HepG2 (cell line): ENCODE measurements around the gene GDE1. TPM values are rescaled to one million over a fixed set of nuclear protein-coding genes. Genes with fewer than 3 reads are reported as not detected.

Experiments
- ATAC-seq: fragments of 200-7000 bp; cut with Tn5 transposase; 3 replicates; pipeline ENCODE4 v1.9.1; 2020; ENCODE audit warnings: mild to moderate bottlenecking, moderate library complexity
- BruUV-seq: library from RNA; stranded (reverse); fragments of 400-500 nt; replicated peaks from 2 replicates; lab custom pipeline; 2021; lab: Mats Ljungman, UMichigan
- CTCF ChIA-PET: fragments of 300-600 bp; formaldehyde crosslinking; extraction: SDS; loops from one replicate; lab custom pipeline; 2021; ENCODE audit warnings: low total read pairs, inconsistent platforms, low intra/inter-chr PET ratio; lab: Yijun Ruan, JAX
- POLR2A ChIA-PET: fragments of 350-600 bp; sonication (Branson Sonifier 250); formaldehyde crosslinking; loops from one replicate; lab custom pipeline; 2020; ENCODE audit warnings: antibody characterized with exemption, inconsistent platforms; lab: Yijun Ruan, JAX
- DNase-seq: peaks from one replicate; pipeline ENCODE4 v3.0.0-alpha.2; 2015; ENCODE audit warnings: low spot score
- FAIRE-seq: peaks from 3 replicates; lab custom pipeline; 2011; peaks lifted over from hg19 to GRCh38; lab: Jason Lieb, UNC
- H2AFZ ChIP-seq: one replicate; pipeline ENCODE4 v1.6.1; 2011; ENCODE audit warnings: low read length, inconsistent platforms
- H3K27ac ChIP-seq: fragments of 300-600 bp; 3 replicates; pipeline ENCODE4 v1.8.0; 2011; ENCODE audit warnings: mixed run types, mild to moderate bottlenecking, mixed read lengths, low read length, inconsistent platforms; ENCODE audit not compliant: insufficient read depth; ENCODE audit errors: extremely low read length
- H3K27me3 ChIP-seq, 2 experiments: fragments of 200-600 bp in 1 of 2; 2 replicates in 1 of 2; 3 replicates in 1 of 2; pipeline versions ENCODE4 v1.6.0 to v1.8.0; 2011; ENCODE audit warnings: low read length in 2 of 2, mild to moderate bottlenecking in 2 of 2, moderate library complexity in 2 of 2, inconsistent platforms in 1 of 2; ENCODE audit not compliant: insufficient read depth in 2 of 2, control insufficient read depth in 1 of 2
- H3K36me3 ChIP-seq, 2 experiments: fragments of 200-600 bp in 1 of 2; replicated peaks in 1 of 2; 2 replicates in 1 of 2; 3 replicates in 1 of 2; pipeline versions ENCODE4 v1.5.1 to v1.8.0; 2011; ENCODE audit warnings: low read length in 2 of 2, inconsistent platforms in 1 of 2; ENCODE audit not compliant: insufficient read depth in 2 of 2, control insufficient read depth in 1 of 2
- H3K4me1 ChIP-seq: 2 replicates; pipeline ENCODE4 v1.5.1; 2012; ENCODE audit warnings: low read length, inconsistent platforms; ENCODE audit not compliant: insufficient read depth
- H3K4me2 ChIP-seq: 2 replicates; pipeline ENCODE4 v1.6.0; 2011; ENCODE audit warnings: low read depth, low read length, inconsistent platforms
- H3K4me3 ChIP-seq, 3 experiments: fragments of 200-600 bp in 1 of 3; sonication (generic), shearing (Covaris generic) in 1 of 3; replicated peaks in 1 of 3; 2 replicates each; pipeline ENCODE4 v1.5.1; 2011 to 2016; ENCODE audit warnings: low read length in 3 of 3, inconsistent platforms in 2 of 3, low read depth in 2 of 3, mild to moderate bottlenecking in 2 of 3, control low read depth in 1 of 3, mixed read lengths in 1 of 3; ENCODE audit not compliant: insufficient read depth in 1 of 3
- H3K79me2 ChIP-seq: one replicate; pipeline ENCODE4 v1.6.1; 2011; ENCODE audit warnings: low read length, inconsistent platforms; ENCODE audit not compliant: insufficient read depth
- H3K9ac ChIP-seq: 2 replicates; pipeline ENCODE4 v1.6.0; 2011; ENCODE audit warnings: mild to moderate bottlenecking, low read depth, low read length, inconsistent platforms; ENCODE audit not compliant: insufficient read depth
- H3K9me3 ChIP-seq: 2 replicates; pipeline ENCODE4 v1.5.1; 2012; ENCODE audit warnings: mild to moderate bottlenecking, low read length
- H4K20me1 ChIP-seq: 2 replicates; pipeline ENCODE4 v1.6.0; 2011; ENCODE audit warnings: inconsistent platforms, mild to moderate bottlenecking, low read length, moderate library complexity; ENCODE audit not compliant: insufficient read depth
- ARID3A ChIP-seq: IDR thresholded peaks from 2 replicates; pipeline ENCODE4 v1.6.1; 2012; ENCODE audit warnings: low read depth, low read length, improper control_type of control experiment
- MAFF ChIP-seq: IDR thresholded peaks from 2 replicates; pipeline ENCODE4 v1.6.1; 2011; ENCODE audit warnings: low read depth, low read length, improper control_type of control experiment
- MAFK ChIP-seq, 2 experiments: IDR thresholded peaks in 1 of 2; conservative IDR thresholded peaks in 1 of 2; 2 replicates each; pipeline ENCODE4 v1.6.1; 2011; ENCODE audit warnings: improper control_type of control experiment in 2 of 2, low read length in 2 of 2
- NFE2 ChIP-seq: sonication (generic); formaldehyde crosslinking; IDR thresholded peaks from 2 replicates; pipeline ENCODE4 v1.4.0; 2020; ENCODE audit warnings: missing genetic modification reagents
- ZNF329 ChIP-seq: sonication (generic); formaldehyde crosslinking; IDR thresholded peaks from 2 replicates; pipeline ENCODE4 v1.9.0; 2021; ENCODE audit warnings: low read depth, mild to moderate bottlenecking, missing genetic modification reagents
- ZNF629 ChIP-seq: sonication (generic); formaldehyde crosslinking; conservative IDR thresholded peaks from 2 replicates; pipeline ENCODE4 v1.5.0; 2020; ENCODE audit warnings: missing genetic modification reagents
- WGBS: methylation state at CpG from one replicate; pipeline ENCODE4 v1.1.6; 2017; ENCODE audit warnings: low lambda C conversion rate; 5-methylcytosine and 5-hydroxymethylcytosine counted together
- in situ Hi-C: cut with HindIII; loops from 2 replicates; pipeline ENCODE4 v1.10.0; 2017; ENCODE audit warnings: low pct_unique_long_range_greater_than_20kb; ENCODE audit not compliant: extremely low pct_ligation_motif_present
- intact Hi-C: fragments of 100-400 bp; cut with micrococcal nuclease; formaldehyde crosslinking; loops from one replicate; pipeline ENCODE4 v1.10.0; 2022; ENCODE audit not compliant: unreplicated experiment
- polyA plus RNA-seq, 8 experiments: library from polyadenylated mRNA; depleted of rRNA in 3 of 8; stranded (reverse) in 7 of 8; unstranded in 1 of 8; fragments of >200 nt; fragmentation: Illumina TruSeq in 4 of 8; extraction: Trizol in 4 of 8; gene quantifications; 2 replicates each; pipeline versions ENCODE4 v1.2.1 to v1.2.3, GENCODE V29; 2011 to 2016; ENCODE audit warnings: low read depth in 4 of 8, missing spikeins in 1 of 8, mixed read lengths in 1 of 8; ENCODE audit not compliant: insufficient read depth in 1 of 8
- total RNA-seq, 5 experiments: library from RNA; depleted of rRNA; stranded (reverse); fragments of >200 nt; fragmentation: Illumina TruSeq; extraction: Trizol; gene quantifications; 2 replicates each; pipeline ENCODE4 v1.2.3, GENCODE V29; 2016; ENCODE audit warnings: low read depth in 1 of 5
- TF ChIP-seq, protein P1 (sequence below): sonication (generic); formaldehyde crosslinking; IDR thresholded peaks from 2 replicates; pipeline ENCODE4 v1.4.0; 2020; ENCODE audit warnings: missing genetic modification reagents

Gene GDE1
- total and polyA plus RNA-seq, 2 of the 13 experiments (the other 11 are each of a cell fraction or from before 2014, with no cell fraction given) = 35.9 to 59.0 TPM

DNA sequence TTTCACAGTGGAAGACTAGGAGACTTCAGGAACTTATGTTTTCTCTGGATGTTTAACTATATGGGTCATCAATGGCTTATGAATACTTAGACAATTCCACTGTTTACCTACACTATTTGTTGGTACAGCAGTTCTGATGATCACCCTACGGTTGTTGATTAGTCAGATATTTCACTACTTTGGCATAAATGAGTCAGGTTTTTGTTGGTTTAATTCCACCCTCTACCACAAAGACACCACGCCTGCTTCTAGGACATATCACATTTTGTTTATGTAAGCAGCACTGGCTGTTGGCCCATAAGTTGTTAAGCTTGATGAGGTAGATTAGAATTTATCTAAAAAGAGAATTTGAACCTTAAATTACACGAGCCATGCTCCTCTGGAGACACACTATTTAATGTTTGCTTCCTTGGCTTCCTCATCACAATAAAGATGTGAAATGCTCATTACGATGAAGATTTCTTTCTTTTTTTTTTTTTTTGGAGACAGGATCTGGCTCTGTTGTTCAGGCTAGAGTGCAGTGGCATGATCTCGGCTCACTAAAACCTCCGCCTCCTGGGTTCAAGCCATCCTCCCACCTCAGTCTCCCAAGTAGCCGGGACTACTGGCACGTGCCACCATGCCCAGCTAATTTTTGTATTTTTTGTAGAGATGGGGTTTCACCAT lies 4.3 kb downstream of the GDE1 start:
- no peak for FAIRE-seq
- Histone ChIP-seq H4K20me1 (no peaks in the 10 kb centered on the region), H3K27ac (no peak overlapping the region), H3K79me2 (peaks cover 17% of the 10 kb centered on the region), H3K4me3 (no peak overlapping the region), H3K4me1 (peaks cover 57% of the 10 kb centered on the region), H3K9ac (no peak overlapping the region), H2AFZ (no peak overlapping the region), H3K27me3 (no peaks in the 10 kb centered on the region; a peak in 1 of 5 replicates), H3K36me3 (peaks cover 6 to 27% of the 10 kb centered on the region in 2 experiments), H3K4me2 (no peak overlapping the region), H3K9me3 (no peaks in the 10 kb centered on the region)
- CTCF ChIA-PET = no interaction called here
- POLR2A ChIA-PET = no interaction called here
- DNase-seq = no peak
- WGBS = 93% methylated on average over 8 of the region's 8 CpGs
- intact Hi-C loops = no loop called here
- in situ Hi-C loops = no loop called here
- TF ChIP-seq ZNF329 (no peak), MAFF (peak; percentile 57), MAFK (conservative IDR thresholded peaks at IDR 0.05 in 1 of 2, IDR thresholded peaks at IDR 0.05 in 1 of 2; ENCODE audit: low read length in 2 of 2) (peak; percentile 38 to 52), ZNF629 (CRISPR knock-in tag) (0 out of 2 replicates have a peak, but pooled peaks have one; percentile 4), NFE2 (no peak), ARID3A (0 out of 2 replicates have a peak, but pooled peaks have one; percentile 19)
- TF ChIP-seq, protein P1, sequence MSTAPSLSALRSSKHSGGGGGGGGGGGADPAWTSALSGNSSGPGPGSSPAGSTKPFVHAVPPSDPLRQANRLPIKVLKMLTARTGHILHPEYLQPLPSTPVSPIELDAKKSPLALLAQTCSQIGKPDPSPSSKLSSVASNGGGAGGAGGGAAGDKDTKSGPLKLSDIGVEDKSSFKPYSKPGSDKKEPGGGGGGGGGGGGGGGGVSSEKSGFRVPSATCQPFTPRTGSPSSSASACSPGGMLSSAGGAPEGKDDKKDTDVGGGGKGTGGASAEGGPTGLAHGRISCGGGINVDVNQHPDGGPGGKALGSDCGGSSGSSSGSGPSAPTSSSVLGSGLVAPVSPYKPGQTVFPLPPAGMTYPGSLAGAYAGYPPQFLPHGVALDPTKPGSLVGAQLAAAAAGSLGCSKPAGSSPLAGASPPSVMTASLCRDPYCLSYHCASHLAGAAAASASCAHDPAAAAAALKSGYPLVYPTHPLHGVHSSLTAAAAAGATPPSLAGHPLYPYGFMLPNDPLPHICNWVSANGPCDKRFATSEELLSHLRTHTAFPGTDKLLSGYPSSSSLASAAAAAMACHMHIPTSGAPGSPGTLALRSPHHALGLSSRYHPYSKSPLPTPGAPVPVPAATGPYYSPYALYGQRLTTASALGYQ (CRISPR knock-in tag) = no peak
- no peak for ATAC-seq
- BruUV-seq = no TSS peak
